HG03095 (cell line): ENCODE measurements around the gene AP1B1.
A peak's percentile ranks its signal among the peaks of the same experiment; 100 is the strongest.
"Not testable (repeated sequence)": the region's sequence is repeated elsewhere in the genome, so short reads cannot be mapped to it uniquely, and the experiment has no call there.

ENCODE experiments used
- ATAC-seq: cut with Tn5 transposase; IDR thresholded peaks from one replicate; pipeline ENCODE4 v1.9.1; 2021; ENCODE audit warnings: moderate library complexity; ENCODE audit not compliant: unreplicated experiment

Gene AP1B1

GRCh38 chr22:29387921-29388758 is at the start of gene AP1B1:
AP1B1 (minus strand) TSS chr22:29388570; CDS start chr22:29367243, 21,327 bp downstream.
- peak; percentile 76 for ATAC-seq

- ATAC-seq = no peak
These were observed 47.1 kb upstream of the AP1B1 start for GRCh38 chr22:29435236-29436136.

- ATAC-seq = no peak
These were observed 45.9 kb upstream of the AP1B1 start for GRCh38 chr22:29434288-29434687.

GRCh38 chr22:29433856-29434255 is 45.5 kb upstream of the AP1B1 start:
- ATAC-seq = no peak

DNA sequence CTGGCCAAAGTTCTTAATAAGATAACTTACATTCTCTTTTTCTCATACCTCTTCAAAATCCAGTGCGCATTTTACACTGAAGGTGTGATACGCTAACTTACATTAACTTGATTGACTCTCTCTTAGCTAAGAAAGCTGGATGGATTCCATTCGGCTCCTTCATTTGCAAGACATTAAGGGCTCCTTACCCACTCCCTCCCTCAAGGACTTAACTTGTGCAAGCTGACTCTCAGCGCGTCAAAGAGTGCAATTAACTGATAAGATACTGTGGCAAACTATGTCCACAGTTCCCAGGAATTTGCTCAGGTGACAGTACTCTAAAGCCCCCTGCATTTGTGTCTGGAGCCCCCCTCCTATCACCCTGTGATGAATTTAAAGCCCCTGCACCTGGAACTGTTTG is 43.6 kb upstream of the AP1B1 start:
- no peak for ATAC-seq

DNA sequence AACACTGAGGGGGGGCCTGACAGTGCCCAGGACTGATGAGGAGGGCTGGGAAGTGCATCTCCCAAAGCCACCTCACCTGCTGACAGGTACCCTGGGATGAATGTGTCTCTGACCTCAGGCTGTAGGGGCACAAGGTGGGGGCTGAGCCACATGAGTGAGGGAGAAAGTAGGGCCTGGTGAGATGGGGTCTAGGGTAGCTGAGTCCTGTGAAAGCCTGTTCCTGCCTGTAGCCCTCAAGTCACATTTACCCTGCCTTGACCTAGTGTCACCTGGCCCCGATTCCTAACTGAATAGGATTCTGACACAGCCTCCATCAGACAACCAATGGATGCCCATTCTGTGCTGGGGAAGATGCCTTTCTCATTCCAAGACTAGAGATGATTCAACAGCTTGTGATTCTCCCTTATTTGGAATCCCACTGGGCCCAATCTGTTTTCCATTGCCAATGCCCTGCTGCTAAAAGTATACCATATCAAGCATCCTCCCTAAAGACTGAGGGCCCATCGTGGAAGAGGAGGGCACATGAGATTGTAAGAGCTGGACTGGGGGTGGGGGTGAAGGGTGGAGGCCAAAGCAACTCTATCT is 38.9 kb upstream of the AP1B1 start:
- no peak for ATAC-seq

- no peak for ATAC-seq
These were observed 38.1 kb upstream of the AP1B1 start for GRCh38 chr22:29426476-29426875.

DNA sequence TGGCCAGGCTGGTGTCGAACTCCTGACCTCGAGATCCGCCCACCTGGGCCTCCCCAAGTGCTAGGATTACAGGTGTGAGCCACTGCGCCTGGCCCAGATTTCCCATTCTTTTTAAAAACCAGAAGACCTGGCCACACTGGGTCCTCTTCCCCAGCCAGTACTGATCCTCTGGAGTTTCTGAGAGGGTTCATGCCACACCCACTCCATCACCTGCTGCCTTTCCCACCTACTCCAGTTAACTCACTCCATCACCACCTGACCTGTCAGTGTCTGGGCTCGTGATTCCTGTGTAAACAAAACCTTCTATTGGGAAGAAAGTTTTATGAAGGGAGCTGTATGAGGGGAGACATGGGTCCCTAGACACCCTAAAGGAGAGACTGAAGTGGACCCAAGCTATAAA is 30.3 kb upstream of the AP1B1 start:
- not testable (repeated sequence) for ATAC-seq

DNA sequence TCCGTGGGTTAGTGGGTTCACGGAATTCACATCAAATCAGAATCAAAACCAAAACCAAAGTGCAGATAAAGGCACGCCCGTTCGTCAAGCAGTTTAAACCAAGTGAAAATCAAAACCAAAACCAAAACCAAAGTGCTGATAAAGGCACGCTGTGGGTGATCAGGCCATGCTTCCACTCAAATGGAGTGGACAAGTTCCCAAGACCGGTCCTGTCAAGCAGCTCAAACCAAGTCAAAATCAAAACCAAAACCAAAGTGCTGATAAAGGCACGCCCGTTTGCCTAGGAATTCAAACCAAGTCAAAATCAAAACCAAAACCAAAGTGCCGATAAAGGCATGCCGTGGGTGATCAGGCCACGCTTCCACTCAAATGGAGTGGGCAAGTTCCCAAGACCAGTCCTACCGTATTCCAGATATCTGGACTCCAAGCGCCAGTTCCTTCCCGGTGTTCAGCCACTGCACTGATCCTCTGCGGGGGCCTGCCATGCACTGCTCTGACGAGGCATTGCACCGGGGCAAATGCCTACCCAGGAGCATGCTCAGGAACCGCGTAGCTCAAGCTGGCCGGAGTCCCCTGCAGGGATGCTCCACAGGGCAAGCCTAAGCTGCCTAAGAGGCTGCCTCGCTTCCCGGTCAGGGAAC is 26.7 kb upstream of the AP1B1 start:
- not testable (repeated sequence) for ATAC-seq

- ATAC-seq = not testable (repeated sequence)
These were observed 24.4 kb upstream of the AP1B1 start for GRCh38 chr22:29412772-29413171.

GRCh38 chr22:29411569-29412211 is 23.3 kb upstream of the AP1B1 start:
- not testable (repeated sequence) for ATAC-seq

DNA sequence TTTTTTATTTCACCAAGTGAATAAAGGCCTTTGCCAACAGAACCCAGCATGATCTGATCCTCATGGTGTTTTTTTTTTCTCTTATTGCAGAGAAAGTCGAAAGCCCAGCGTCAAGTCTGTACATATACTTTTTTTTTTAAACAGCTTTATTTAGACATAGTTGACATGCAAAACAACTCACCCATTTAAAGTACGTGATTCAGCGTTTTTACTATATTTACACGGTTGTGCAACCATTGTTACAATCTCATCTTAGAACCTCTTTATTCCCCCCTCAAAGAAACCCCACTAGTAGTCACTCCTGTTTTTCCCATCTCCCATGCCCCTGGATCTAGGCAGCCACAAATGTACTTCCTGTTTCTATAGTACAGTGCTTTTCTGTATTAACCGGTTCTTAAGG is 20.6 kb upstream of the AP1B1 start:
- ATAC-seq = no peak

DNA sequence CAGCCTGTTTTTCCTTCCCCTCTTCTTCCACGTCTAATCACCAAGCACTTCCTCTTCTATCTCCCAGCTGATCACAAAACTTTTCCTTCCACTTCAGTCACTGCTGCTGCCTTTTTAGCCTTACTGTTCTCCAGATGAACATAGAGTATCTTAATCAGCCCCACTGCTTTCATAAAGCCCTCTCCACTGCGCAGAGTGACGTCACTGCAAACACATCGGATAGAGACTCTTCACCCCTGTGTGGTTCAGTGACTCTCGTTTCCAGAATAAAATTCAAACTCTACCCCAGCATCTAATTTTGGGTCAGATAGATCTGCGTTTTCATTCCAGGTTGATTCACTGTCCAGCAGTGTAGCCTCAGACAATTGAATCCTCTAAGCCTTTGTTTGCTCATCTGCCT is 13.2 kb upstream of the AP1B1 start:
- not testable (repeated sequence) for ATAC-seq

GRCh38 chr22:29400576-29400975 is 12.2 kb upstream of the AP1B1 start:
- ATAC-seq = no peak

GRCh38 chr22:29397791-29398190 is 9.4 kb upstream of the AP1B1 start:
- ATAC-seq = no peak

DNA sequence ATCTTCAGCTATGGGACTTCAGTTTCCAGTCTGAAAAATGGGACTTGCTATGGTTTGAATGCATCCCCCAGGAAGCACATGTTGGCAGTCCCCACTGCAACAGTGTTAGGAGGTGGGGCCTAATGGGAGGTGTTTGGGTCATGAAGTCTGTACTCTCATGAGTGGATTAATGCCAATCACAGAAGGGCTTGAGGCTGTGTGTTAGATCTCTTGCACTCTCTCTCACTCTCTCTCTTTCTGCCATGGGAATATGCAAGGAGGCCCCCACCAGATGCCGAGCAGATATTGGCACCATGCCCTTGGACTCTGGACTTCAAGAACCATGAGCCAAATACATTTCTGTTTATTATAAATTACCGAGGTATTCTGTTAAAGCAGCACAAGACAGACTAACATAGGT is 7.8 kb upstream of the AP1B1 start:
- no peak for ATAC-seq

DNA sequence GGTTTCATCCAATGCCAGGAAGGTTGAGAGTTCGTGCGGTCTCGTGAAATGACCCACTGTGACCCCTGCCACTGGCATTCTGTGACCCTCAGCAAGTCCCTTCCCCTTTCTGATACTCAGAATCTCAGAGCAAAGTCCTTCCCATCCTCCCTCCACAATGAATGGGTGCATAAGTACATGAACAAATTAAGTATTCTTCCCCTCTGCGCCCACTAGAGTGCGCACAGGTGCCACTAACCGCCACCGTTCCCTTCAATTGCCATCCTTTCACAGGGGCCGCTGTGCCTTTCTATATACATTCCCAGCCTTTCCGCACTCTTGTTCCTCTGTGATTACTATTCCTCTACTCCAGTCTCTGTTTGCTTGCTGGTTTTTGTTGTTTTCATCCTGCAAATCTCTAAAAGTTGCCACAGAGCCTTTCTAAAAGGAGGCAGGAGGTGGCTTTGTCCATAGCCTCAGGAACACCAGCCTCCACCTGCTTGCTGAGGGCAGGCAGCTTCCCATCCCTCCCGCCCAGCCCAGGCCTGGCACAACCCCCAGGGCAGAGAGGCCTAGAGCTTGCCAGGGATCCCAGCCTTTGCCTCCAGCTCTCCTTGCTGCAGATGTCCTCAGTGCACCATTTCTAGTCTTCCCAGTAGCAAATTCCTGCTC is 6.7 kb upstream of the AP1B1 start:
- no peak for ATAC-seq

- ATAC-seq = no peak
These were observed 4.7 kb upstream of the AP1B1 start for GRCh38 chr22:29393019-29393608.

DNA sequence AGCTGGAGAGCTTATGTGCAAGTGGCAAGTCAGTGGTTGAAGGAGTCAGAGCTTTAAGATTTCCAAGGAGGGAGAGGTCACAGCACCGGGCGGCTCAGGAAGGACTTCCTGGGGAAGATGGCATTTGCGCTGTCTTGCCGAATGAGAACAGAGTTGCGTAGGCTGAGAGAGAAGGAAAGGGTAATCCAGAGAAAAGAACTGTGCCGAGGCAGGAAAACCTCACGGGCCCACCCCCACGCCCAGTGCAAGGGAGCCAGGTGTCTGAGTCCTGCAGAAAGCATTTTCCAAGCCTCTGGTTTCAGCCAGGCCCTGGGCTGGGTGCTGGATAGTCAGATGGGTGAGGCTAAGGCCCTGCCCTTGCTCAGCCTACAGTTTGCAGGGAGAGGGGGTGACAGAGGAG is 3.2 kb upstream of the AP1B1 start:
- no peak for ATAC-seq

DNA sequence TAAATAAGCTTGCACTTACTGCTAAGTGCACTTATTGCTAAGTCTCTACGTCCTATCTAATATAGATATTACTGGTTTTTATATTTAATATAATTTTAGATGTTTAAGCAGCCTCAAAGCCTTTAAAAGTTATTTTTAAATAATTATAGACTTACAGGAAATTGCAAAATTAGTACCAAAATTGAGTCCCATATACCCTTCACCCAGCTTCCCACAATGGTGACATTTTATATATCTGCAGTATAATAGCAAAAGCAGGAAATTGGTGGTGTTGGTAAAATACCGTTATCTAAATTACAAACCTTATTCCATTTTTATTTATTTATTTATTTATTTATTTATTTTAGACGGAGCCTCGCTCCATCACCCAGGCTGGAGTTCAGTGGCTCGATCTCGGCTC is 1.9 kb upstream of the AP1B1 start:
- no peak for ATAC-seq
